GM21529 (cell line): ENCODE results near the gene SORT1.
"Not testable (repeated sequence)": the region's sequence is repeated elsewhere in the genome, so short reads cannot be mapped to it uniquely, and the experiment has no call there.

Experiments
- ATAC-seq: cut with Tn5 transposase; IDR thresholded peaks from one replicate; pipeline ENCODE4 v1.9.1; 2021; ENCODE audit not compliant: unreplicated experiment

The SORT1 gene

GRCh38 chr1:109383087-109383779 lies 14.5 kb downstream of the SORT1 start:
- ATAC-seq, result no peak

- ATAC-seq, result no peak
These were observed 16.1 kb downstream of the SORT1 start for GRCh38 chr1:109381573-109381972.

GRCh38 chr1:109379907-109380306 lies 17.8 kb downstream of the SORT1 start:
- ATAC-seq, result no peak

GRCh38 chr1:109379422-109379821 lies 18.3 kb downstream of the SORT1 start:
- ATAC-seq, result no peak

- no peak for ATAC-seq
These were observed 20.0 kb downstream of the SORT1 start for GRCh38 chr1:109377698-109378097.

GRCh38 chr1:109373696-109374095 lies 24.0 kb downstream of the SORT1 start:
- not testable (repeated sequence) for ATAC-seq

GRCh38 chr1:109373126-109373525 lies 24.6 kb downstream of the SORT1 start:
- no peak for ATAC-seq

GRCh38 chr1:109372281-109372680 lies 25.4 kb downstream of the SORT1 start:
- ATAC-seq, result no peak

GRCh38 chr1:109371341-109371739 lies 26.4 kb downstream of the SORT1 start:
- no peak for ATAC-seq

GRCh38 chr1:109370712-109371340 lies 26.9 kb downstream of the SORT1 start:
- ATAC-seq, result no peak

GRCh38 chr1:109369167-109369746 lies 28.5 kb downstream of the SORT1 start:
- ATAC-seq, result no peak

- no peak for ATAC-seq
These were observed 29.3 kb downstream of the SORT1 start for GRCh38 chr1:109368464-109368863.

- ATAC-seq, result no peak
These were observed 30.1 kb downstream of the SORT1 start for GRCh38 chr1:109367626-109368025.

- ATAC-seq, result no peak
These were observed 32.0 kb downstream of the SORT1 start for GRCh38 chr1:109365642-109366204.

GRCh38 chr1:109361649-109362048 lies 36.1 kb downstream of the SORT1 start:
- ATAC-seq, result no peak

- no peak for ATAC-seq
These were observed 36.6 kb downstream of the SORT1 start for GRCh38 chr1:109361069-109361468.

- no peak for ATAC-seq
These were observed 40.1 kb downstream of the SORT1 start for GRCh38 chr1:109357616-109358015.

- no peak for ATAC-seq
These were observed 40.8 kb downstream of the SORT1 start for GRCh38 chr1:109356915-109357314.

- no peak for ATAC-seq
These were observed 41.2 kb downstream of the SORT1 start for GRCh38 chr1:109356505-109356904.

GRCh38 chr1:109354929-109355328 lies 42.8 kb downstream of the SORT1 start:
- no peak for ATAC-seq

- no peak for ATAC-seq
These were observed 46.3 kb downstream of the SORT1 start for GRCh38 chr1:109351457-109351856.

- ATAC-seq, result no peak
These were observed 47.1 kb downstream of the SORT1 start for GRCh38 chr1:109350655-109351054.
